ENCODE results near the gene KCNN3.

Gene KCNN3

GRCh38 chr1:154759196-154759595, 110.9 kb downstream of the KCNN3 start:
- no peak overlapping the region for H3K27ac ChIP-seq
- TF ChIP-seq CTCF (IDR thresholded peaks at IDR 0.05) (no peak), ZFX (IDR thresholded peaks at IDR 0.05; ENCODE audit: borderline replicate concordance) (no peak)

DNA sequence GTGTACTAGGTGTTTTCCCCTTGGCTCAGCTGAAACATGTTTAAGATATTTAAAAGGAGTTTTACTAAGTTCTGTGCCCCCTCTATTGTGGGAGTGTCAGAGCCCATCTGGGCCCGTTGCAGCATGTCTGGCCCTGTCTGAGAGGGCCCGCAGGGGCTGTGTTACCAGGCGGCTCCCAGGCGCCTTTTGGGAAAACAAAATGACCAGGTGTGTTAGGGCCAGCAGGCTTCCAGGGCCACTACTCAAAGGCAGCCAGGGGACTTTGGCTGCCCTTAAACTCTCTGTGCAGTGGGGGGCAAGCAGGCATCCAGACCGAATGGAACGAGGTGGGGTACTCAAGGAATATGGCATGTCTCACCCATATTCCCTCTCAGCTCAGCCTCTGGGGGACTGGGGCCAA, 111.7 kb downstream of the KCNN3 start:
- TF ChIP-seq CTCF (IDR thresholded peaks at IDR 0.05) (no peak), ZFX (IDR thresholded peaks at IDR 0.05; ENCODE audit: borderline replicate concordance) (no peak)
- H3K27ac ChIP-seq, result no peak overlapping the region

DNA sequence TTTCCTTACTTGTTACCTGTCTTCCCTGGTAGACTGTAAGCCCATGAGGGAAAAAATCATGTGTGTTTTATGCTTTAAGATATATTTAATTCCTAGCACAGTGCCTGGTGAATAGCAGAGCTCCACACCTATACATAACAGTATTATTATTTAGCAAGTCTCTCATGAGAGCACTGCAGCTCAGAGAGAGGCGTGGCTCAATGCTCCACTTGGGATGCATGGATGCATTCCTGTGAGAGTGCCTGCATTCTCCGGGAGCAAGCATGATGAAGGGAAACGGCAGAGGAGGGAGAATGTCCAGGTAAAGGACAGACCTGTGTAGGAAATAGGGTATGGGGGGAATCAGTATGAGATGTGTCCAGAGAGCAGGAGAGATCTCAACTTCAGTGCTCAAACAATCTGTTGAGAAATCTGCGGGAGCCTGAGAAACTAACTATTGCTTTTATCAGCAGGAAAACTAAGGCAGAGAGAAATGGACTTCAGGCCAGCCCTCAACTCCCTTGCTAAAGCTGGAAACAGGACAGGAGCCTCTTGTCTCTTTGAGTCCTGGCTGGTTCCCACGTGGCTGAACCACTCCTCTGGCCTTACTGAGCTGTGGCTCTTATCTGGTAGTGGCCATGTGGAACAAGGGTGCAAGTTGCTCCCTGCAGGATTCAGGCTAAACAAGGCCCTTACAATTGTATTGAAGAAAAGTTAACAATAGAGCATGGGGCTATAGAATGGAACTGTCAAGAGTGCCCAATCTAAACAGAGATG, 113.1 kb downstream of the KCNN3 start:
- TF ChIP-seq CTCF (IDR thresholded peaks at IDR 0.05) (no peak), ZFX (IDR thresholded peaks at IDR 0.05; ENCODE audit: borderline replicate concordance) (no peak)
- H3K27ac ChIP-seq, result no peak overlapping the region

GRCh38 chr1:154755858-154756730, 114.0 kb downstream of the KCNN3 start:
- no peak overlapping the region for H3K27ac ChIP-seq
- TF ChIP-seq CTCF (IDR thresholded peaks at IDR 0.05) (no peak), ZFX (IDR thresholded peaks at IDR 0.05; ENCODE audit: borderline replicate concordance) (no peak)

DNA sequence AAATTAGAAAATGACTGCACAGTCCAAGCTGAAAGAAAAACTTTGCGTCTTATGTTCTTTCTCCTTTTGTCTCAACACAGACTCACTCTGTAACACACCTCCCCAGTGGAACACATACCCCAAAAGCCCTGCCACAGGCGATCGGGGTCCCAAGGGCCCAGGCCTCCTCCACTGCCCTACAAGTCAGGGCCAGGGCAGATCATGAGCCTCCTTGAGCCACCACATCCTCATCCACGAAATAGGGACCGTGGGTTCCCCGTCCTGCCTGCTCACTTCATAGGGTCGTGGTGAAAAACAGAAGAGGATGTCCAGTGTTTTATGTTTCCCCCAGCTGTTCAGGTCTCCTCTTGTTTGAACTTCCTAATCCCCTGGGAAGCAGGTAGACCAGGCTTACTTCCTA, 116.7 kb downstream of the KCNN3 start:
- TF ChIP-seq ZFX (IDR thresholded peaks at IDR 0.05; ENCODE audit: borderline replicate concordance) (no peak), CTCF (IDR thresholded peaks at IDR 0.05) (no peak)
- H3K27ac ChIP-seq, result no peak overlapping the region

- no peak overlapping the region for H3K27ac ChIP-seq
- TF ChIP-seq ZFX (IDR thresholded peaks at IDR 0.05; ENCODE audit: borderline replicate concordance) (no peak), CTCF (IDR thresholded peaks at IDR 0.05) (peak; percentile 44)
These were observed 117.6 kb downstream of the KCNN3 start for GRCh38 chr1:154752273-154753030.
